Suprapubic skin (tissue), 3 donors: ENCODE measurements around the gene KIAA0753.

Experiments
- CTCF ChIP-seq, 2 donors: fragments of 200-600 bp in 1 of 2; fragments of 450-650 bp in 1 of 2; sonication (generic) in 1 of 2; IDR thresholded peaks; one replicate each; pipeline ENCODE4 v1.5.1; 2016 to 2019; ENCODE audit warnings: antibody characterized with exemption in 2 of 2, mild to moderate bottlenecking in 1 of 2, moderate library complexity in 1 of 2
- POLR2AphosphoS5 ChIP-seq, 3 donors: sonication (generic); formaldehyde crosslinking; IDR thresholded peaks; one replicate each; pipeline ENCODE4 v1.6.1; 2017; ENCODE audit warnings: antibody characterized with exemption in 3 of 3

GRCh38 chr17:6633263-6633662, 7.2 kb downstream of the KIAA0753 start:
- TF ChIP-seq CTCF (IDR thresholded peaks at IDR 0.05) (no peak), POLR2AphosphoS5 (IDR thresholded peaks at IDR 0.05) (no peak)
